Small intestine (tissue), 7 donors: Measurements from ENCODE around the gene EWSR1. TPM values are rescaled to one million over a fixed set of nuclear protein-coding genes. Genes with fewer than 3 reads are reported as not detected.

ENCODE experiments used
- DNase-seq, 2 donors: peaks; one replicate each; pipeline versions ENCODE4 v3.0.0 to v3.0.0-alpha.2; 2013
- FAIRE-seq: peaks from 2 replicates; lab custom pipeline; 2012; peaks lifted over from hg19 to GRCh38; lab: Jason Lieb, UNC
- H3K27ac ChIP-seq, 3 donors: one replicate each; pipeline ENCODE4 v1.5.1; 2013; ENCODE audit warnings: low read length in 2 of 3, mild to moderate bottlenecking in 2 of 3, control low read depth in 1 of 3, inconsistent platforms in 1 of 3, low read depth in 1 of 3, moderate library complexity in 1 of 3
- H3K27me3 ChIP-seq, 3 donors: one replicate each; pipeline ENCODE4 v1.6.1; 2013; ENCODE audit warnings: low read length in 3 of 3, inconsistent platforms in 1 of 3; ENCODE audit not compliant: control insufficient read depth in 3 of 3, insufficient read depth in 3 of 3
- H3K36me3 ChIP-seq, 3 donors: one replicate each; pipeline ENCODE4 v1.6.1; 2013; ENCODE audit warnings: low read length in 3 of 3, inconsistent platforms in 1 of 3, low read depth in 1 of 3, mild to moderate bottlenecking in 1 of 3, moderate library complexity in 1 of 3; ENCODE audit not compliant: control insufficient read depth in 3 of 3, insufficient read depth in 2 of 3
- H3K4me1 ChIP-seq, 3 donors: one replicate each; pipeline ENCODE4 v1.6.1; 2013; ENCODE audit warnings: low read length in 2 of 3, inconsistent platforms in 1 of 3, low read depth in 1 of 3, mild to moderate bottlenecking in 1 of 3, moderate library complexity in 1 of 3; ENCODE audit not compliant: control insufficient read depth in 3 of 3, insufficient read depth in 2 of 3
- H3K4me3 ChIP-seq, 3 donors: one replicate each; pipeline ENCODE4 v1.5.1; 2013; ENCODE audit warnings: low read length in 3 of 3, control low read depth in 1 of 3, inconsistent platforms in 1 of 3, low read depth in 1 of 3, mild to moderate bottlenecking in 1 of 3, moderate library complexity in 1 of 3
- H3K9me3 ChIP-seq, 2 donors: one replicate each; pipeline ENCODE4 v1.6.1; 2013; ENCODE audit warnings: low read depth in 1 of 2, low read length in 1 of 2; ENCODE audit not compliant: control insufficient read depth in 2 of 2, insufficient read depth in 1 of 2
- WGBS, 3 donors: extraction: QIAGEN DNeasy Blood & Tissue Kit; methylation state at CpG; one replicate each; pipeline ENCODE4 v1.1.7; 2013; 5-methylcytosine and 5-hydroxymethylcytosine counted together
- polyA plus RNA-seq, 4 donors: library from polyadenylated mRNA; stranded (reverse) in 3 of 4; unstranded in 1 of 4; fragments of 200-250 nt in 3 of 4; fragments of 120-200 nt in 1 of 4; gene quantifications; one replicate each; pipeline versions ENCODE4 v1.2.1 to v1.2.3, GENCODE V29; 2013
- donor health status: healthy with polysubstance abuse.
- donor health status: control.
- donor health status: control.
- donor health status: Bipolar disorder and iron deficiency.
- donor health status: healthy.

The EWSR1 gene
- polyA plus RNA-seq, 4 donors = 145 to 245 (median 186) TPM

- peaks cover 19 to 100% (median 35%) of the 10 kb centered on the region in 3 donors for H3K36me3 ChIP-seq
- H3K9me3 ChIP-seq = no peaks in the 10 kb centered on the region
- DNase-seq = no peak
- no peak overlapping the region for H3K27ac ChIP-seq
- H3K27me3 ChIP-seq = no peaks in the 10 kb centered on the region
- H3K4me3 ChIP-seq = no peak overlapping the region
- FAIRE-seq = no peak
- no peaks in the 10 kb centered on the region for H3K4me1 ChIP-seq
- 96 to 97% (median 97%) methylated on average over 7 of the region's 7 CpGs for WGBS, 3 donors
Measured at GRCh38 chr22:29334148-29334547, 66.1 kb downstream of the EWSR1 start.

- no peak overlapping the region for H3K4me3 ChIP-seq
- no peaks in the 10 kb centered on the region for H3K4me1 ChIP-seq
- H3K9me3 ChIP-seq = no peaks in the 10 kb centered on the region
- no peak for DNase-seq
- 89 to 96% (median 94%) methylated on average over 10 to 12 of the region's 12 CpGs for WGBS, 3 donors
- H3K27me3 ChIP-seq = no peaks in the 10 kb centered on the region
- FAIRE-seq = no peak
- H3K36me3 ChIP-seq = peaks cover 20 to 100% (median 33%) of the 10 kb centered on the region in 3 donors
- H3K27ac ChIP-seq = no peak overlapping the region
Measured at GRCh38 chr22:29334696-29335344, 66.8 kb downstream of the EWSR1 start.

- no peak overlapping the region for H3K27ac ChIP-seq
- H3K4me1 ChIP-seq = no peaks in the 10 kb centered on the region
- 91 to 96% (median 92%) methylated on average over 11 of the region's 11 CpGs for WGBS, 3 donors
- FAIRE-seq (no peak), DNase-seq (no peak)
- no peaks in the 10 kb centered on the region for H3K27me3 ChIP-seq
- no peaks in the 10 kb centered on the region for H3K9me3 ChIP-seq
- H3K4me3 ChIP-seq = no peak overlapping the region
- H3K36me3 ChIP-seq = peaks cover 15 to 100% (median 39%) of the 10 kb centered on the region in 3 donors
Measured at GRCh38 chr22:29335656-29336055, 67.6 kb downstream of the EWSR1 start.

- 89 to 90% (median 89%) methylated on average over 14 of the region's 14 CpGs for WGBS, 3 donors
- DNase-seq (no peak), FAIRE-seq (no peak)
- no peaks in the 10 kb centered on the region for H3K27me3 ChIP-seq
- no peaks in the 10 kb centered on the region for H3K4me1 ChIP-seq
- H3K27ac ChIP-seq = no peak overlapping the region
- H3K9me3 ChIP-seq = no peaks in the 10 kb centered on the region
- H3K36me3 ChIP-seq = peaks cover 18 to 100% (median 37%) of the 10 kb centered on the region in 3 donors
- no peak overlapping the region for H3K4me3 ChIP-seq
Measured at GRCh38 chr22:29336751-29337490, 68.9 kb downstream of the EWSR1 start.

DNA sequence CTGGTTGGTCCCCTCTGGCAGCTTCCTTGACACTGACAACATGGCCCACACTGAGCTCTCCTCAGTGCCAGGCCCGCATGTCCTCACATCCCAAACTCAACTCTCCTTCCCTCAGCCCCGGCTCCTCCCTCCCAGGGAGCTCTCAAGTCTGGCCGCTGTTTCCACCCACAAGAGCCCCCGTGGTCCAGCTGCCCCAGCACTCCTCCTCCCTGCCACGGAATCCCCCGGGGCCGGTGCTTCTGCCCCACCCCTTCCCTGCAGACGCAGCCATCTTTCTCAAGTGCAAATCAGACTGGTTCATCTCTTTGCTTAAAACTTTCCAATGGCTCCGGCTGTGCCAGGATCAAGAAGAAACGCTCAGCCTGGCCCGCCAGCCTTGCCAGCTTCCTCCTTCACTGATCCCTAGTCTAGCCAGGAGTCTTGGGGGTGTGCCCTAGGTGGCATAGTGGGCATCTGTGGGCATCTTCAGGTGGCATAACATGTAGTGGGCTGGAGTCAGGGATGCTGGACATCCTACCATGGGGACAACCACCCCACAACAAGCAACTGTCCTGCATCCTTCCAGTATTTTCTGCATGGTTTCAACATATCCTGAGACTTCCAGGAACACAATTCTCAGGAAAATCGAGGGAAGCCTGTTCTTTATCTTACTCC, 69.7 kb downstream of the EWSR1 start:
- no peaks in the 10 kb centered on the region for H3K27me3 ChIP-seq
- no peaks in the 10 kb centered on the region for H3K9me3 ChIP-seq
- peaks cover 24 to 100% (median 40%) of the 10 kb centered on the region in 3 donors for H3K36me3 ChIP-seq
- DNase-seq (no peak), FAIRE-seq (no peak)
- H3K4me3 ChIP-seq = no peak overlapping the region
- H3K27ac ChIP-seq = no peak overlapping the region
- WGBS, 3 donors = 79 to 91% (median 88%) methylated on average over 12 of the region's 12 CpGs
- no peaks in the 10 kb centered on the region for H3K4me1 ChIP-seq

DNA sequence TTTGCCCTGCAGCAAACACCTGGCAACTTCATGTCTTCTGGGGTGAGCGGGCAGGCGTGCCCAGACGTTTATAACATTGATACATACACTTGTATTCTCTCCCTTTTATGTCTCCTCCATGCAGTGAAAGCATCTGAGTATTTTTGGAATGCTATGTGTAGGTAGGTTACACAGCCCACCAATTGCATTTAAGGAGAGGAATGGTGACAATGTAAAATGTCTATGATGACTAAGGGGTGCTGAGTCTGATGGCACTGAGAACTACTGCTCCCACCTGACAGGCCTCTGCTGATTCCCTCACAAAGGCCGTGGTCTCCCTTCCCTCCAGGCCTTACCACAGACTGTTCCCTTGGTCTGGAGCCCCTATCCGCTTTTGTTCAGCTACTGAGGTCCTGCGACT, 70.3 kb downstream of the EWSR1 start:
- H3K4me3 ChIP-seq = no peak overlapping the region
- H3K27ac ChIP-seq = no peak overlapping the region
- FAIRE-seq = no peak
- DNase-seq = no peak
- H3K9me3 ChIP-seq = no peaks in the 10 kb centered on the region
- H3K4me1 ChIP-seq = no peaks in the 10 kb centered on the region
- peaks cover 24 to 100% (median 43%) of the 10 kb centered on the region in 3 donors for H3K36me3 ChIP-seq
- H3K27me3 ChIP-seq = no peaks in the 10 kb centered on the region
- WGBS, 3 donors = 87 to 91% (median 90%) methylated on average over 6 of the region's 6 CpGs

DNA sequence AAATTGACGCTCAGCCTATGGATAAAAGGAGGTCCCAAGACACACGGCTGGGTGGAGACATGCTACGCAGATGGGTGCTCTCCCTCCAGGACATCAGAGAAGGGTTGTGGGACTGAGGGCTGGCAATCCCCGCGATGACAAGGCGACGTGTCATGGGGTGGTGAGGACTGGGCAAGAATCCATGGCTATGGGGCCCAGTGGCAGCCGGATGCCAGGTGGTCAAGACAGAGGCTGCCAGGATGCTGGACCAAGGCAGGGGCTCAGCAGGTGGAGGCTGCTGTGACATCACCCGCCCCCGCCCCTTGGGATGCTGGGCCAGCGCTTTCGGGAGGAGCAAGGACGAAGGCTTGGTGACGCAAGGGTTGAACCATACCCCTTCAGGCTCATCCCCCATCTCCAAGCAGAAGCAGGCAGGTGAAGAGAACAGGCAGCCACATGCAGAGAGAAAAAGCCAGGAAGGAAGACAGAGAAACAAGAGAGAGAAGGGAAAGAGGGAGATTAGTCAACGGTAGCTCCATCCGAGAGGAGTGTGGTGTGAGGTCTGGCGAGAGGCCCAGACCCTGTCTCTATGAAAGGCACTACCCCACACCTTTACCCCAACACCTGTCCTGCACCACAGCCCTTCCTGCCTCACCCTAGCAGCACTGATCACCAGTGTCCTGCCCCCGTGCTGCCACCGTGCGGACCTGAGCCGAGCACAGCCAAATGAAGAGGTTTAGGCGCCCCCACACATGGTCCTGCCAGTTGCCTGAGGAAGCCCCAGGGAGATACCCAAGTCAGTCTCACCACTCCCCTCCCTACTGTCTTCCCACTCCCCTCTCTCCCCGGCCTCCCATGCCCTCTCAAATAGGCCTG, 71.5 kb downstream of the EWSR1 start:
- no peaks in the 10 kb centered on the region for H3K4me1 ChIP-seq
- WGBS, 3 donors = 93 to 96% (median 95%) methylated on average over 23 of the region's 23 CpGs
- H3K4me3 ChIP-seq = no peak overlapping the region
- FAIRE-seq (no peak), DNase-seq (no peak)
- no peaks in the 10 kb centered on the region for H3K9me3 ChIP-seq
- no peaks in the 10 kb centered on the region for H3K27me3 ChIP-seq
- no peak overlapping the region for H3K27ac ChIP-seq
- H3K36me3 ChIP-seq = peaks cover 23 to 100% (median 42%) of the 10 kb centered on the region in 3 donors

- FAIRE-seq (no peak), DNase-seq (no peak)
- Histone ChIP-seq H3K27me3 (no peaks in the 10 kb centered on the region), H3K27ac (no peak overlapping the region), H3K36me3 (peaks cover 23 to 98% (median 41%) of the 10 kb centered on the region in 3 donors), H3K9me3 (no peaks in the 10 kb centered on the region), H3K4me1 (no peaks in the 10 kb centered on the region), H3K4me3 (no peak overlapping the region)
- 91 to 96% (median 94%) methylated on average over 8 of the region's 8 CpGs for WGBS, 3 donors
Measured at GRCh38 chr22:29340566-29340965, 72.5 kb downstream of the EWSR1 start.
